Measurements from ENCODE around the gene OR51I2.

OR51I2 gene

GRCh38 chr11:5449023-5449422 is at the start of gene OR51I2:
OR51I2 (plus strand) TSS chr11:5449323; CDS start chr11:5453489, 4,166 bp downstream.
- H3K27ac ChIP-seq (ENCODE audit: low read depth, low read length): no peak within 1 kb of the TSS

GRCh38 chr11:5405173-5405572 is 44.0 kb upstream of the OR51I2 start:
- Histone ChIP-seq H3K27me3 (ENCODE audit: control insufficient read depth, insufficient read depth, low read length) (no peaks in the 10 kb centered on the region), H3K4me3 (ENCODE audit: low read depth, low read length) (no peak overlapping the region), H3K27ac (ENCODE audit: low read depth, low read length) (no peak overlapping the region), H3K9ac (ENCODE audit: low read depth, low read length) (no peak overlapping the region), H3K9me3 (ENCODE audit: control insufficient read depth, insufficient read depth, low read length) (0 out of 2 replicates have a peak, but pooled peaks cover 6% of the 10 kb centered on the region), H3K4me1 (ENCODE audit: control insufficient read depth, insufficient read depth, low read length) (no peaks in the 10 kb centered on the region), H3K36me3 (ENCODE audit: control insufficient read depth, insufficient read depth, low read length) (no peaks in the 10 kb centered on the region)

More at GRCh38 chr11:5449023-5449422, at the start of gene OR51I2:
- H3K4me3 ChIP-seq (ENCODE audit: low read depth, low read length): no peak within 1 kb of the TSS
- H3K36me3 ChIP-seq (ENCODE audit: control insufficient read depth, insufficient read depth, low read length): no peaks in the 10 kb centered on the region
- H3K9ac ChIP-seq (ENCODE audit: low read depth, low read length): no peak within 1 kb of the TSS
- no peaks in the 10 kb centered on the region for H3K27me3 ChIP-seq (ENCODE audit: control insufficient read depth, insufficient read depth, low read length)
- 0 out of 2 replicates have a peak, but pooled peaks cover 9% of the 10 kb centered on the region for H3K4me1 ChIP-seq (ENCODE audit: control insufficient read depth, insufficient read depth, low read length)
- no peaks in the 10 kb centered on the region for H3K9me3 ChIP-seq (ENCODE audit: control insufficient read depth, insufficient read depth, low read length)

- Histone ChIP-seq H3K36me3 (ENCODE audit: control insufficient read depth, insufficient read depth, low read length) (no peaks in the 10 kb centered on the region), H3K4me3 (ENCODE audit: low read depth, low read length) (no peak overlapping the region), H3K4me1 (ENCODE audit: control insufficient read depth, insufficient read depth, low read length) (no peaks in the 10 kb centered on the region), H3K9ac (ENCODE audit: low read depth, low read length) (no peak overlapping the region), H3K27me3 (ENCODE audit: control insufficient read depth, insufficient read depth, low read length) (no peaks in the 10 kb centered on the region), H3K9me3 (ENCODE audit: control insufficient read depth, insufficient read depth, low read length) (no peaks in the 10 kb centered on the region), H3K27ac (ENCODE audit: low read depth, low read length) (no peak overlapping the region)
These were observed 28.1 kb upstream of the OR51I2 start for GRCh38 chr11:5420993-5421392.

DNA sequence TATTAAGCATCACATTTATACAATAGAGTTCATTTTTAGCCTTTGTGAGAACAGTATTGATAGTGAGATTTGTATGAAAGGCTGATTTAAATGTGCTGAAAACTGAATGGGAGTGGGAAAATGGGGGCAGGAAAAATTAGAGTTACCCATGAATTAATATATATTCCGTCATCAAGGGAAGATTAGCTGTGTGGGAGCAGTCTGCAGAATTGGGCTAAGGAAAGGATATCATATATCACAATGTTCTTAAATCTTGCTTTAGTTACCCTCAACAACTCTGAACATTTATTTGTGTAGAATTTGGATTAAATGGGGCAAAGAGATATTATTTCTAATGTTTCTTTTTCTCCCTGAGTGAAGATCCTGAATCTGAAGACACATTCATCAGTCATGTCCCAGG is 27.3 kb upstream of the OR51I2 start, which contains the start of gene OR51Q1:
TSS of gene OR51Q1 (plus strand) at position 301 of the 400 bp plus-strand sequence. CDS start at position 391, 90 bp downstream.
- H3K36me3 ChIP-seq (ENCODE audit: control insufficient read depth, insufficient read depth, low read length): no peaks in the 10 kb centered on the region
- no peaks in the 10 kb centered on the region for H3K9me3 ChIP-seq (ENCODE audit: control insufficient read depth, insufficient read depth, low read length)
- H3K27me3 ChIP-seq (ENCODE audit: control insufficient read depth, insufficient read depth, low read length): no peaks in the 10 kb centered on the region
- H3K9ac ChIP-seq (ENCODE audit: low read depth, low read length): no peak within 1 kb of the TSS
- no peak within 1 kb of the TSS for H3K27ac ChIP-seq (ENCODE audit: low read depth, low read length)
- no peaks in the 10 kb centered on the region for H3K4me1 ChIP-seq (ENCODE audit: control insufficient read depth, insufficient read depth, low read length)
- H3K4me3 ChIP-seq (ENCODE audit: low read depth, low read length): no peak within 1 kb of the TSS

GRCh38 chr11:5423131-5423530 is 26.0 kb upstream of the OR51I2 start:
- Histone ChIP-seq H3K4me1 (ENCODE audit: control insufficient read depth, insufficient read depth, low read length) (no peaks in the 10 kb centered on the region), H3K36me3 (ENCODE audit: control insufficient read depth, insufficient read depth, low read length) (no peaks in the 10 kb centered on the region), H3K27me3 (ENCODE audit: control insufficient read depth, insufficient read depth, low read length) (no peaks in the 10 kb centered on the region), H3K9me3 (ENCODE audit: control insufficient read depth, insufficient read depth, low read length) (no peaks in the 10 kb centered on the region), H3K27ac (ENCODE audit: low read depth, low read length) (no peak overlapping the region), H3K9ac (ENCODE audit: low read depth, low read length) (no peak overlapping the region), H3K4me3 (ENCODE audit: low read depth, low read length) (no peak overlapping the region)

DNA sequence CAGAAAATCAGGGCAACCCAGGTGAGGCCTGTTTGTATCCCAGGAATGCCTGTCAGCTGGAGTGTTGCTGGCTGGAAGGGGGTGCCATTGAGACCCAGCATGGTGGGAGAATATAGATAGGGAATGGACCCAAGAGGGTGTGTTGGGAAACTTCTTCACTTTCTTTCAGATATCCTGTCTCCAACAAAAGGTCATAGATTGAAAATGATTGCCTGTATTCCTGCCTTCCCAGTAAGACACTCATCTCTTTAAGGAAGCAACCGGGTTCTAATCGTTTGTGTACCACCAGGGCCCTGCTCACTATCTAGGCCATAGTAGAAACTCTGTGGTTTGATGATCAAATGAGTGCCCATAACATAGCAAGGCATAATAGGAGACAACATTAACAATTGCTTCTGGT is 7.7 kb upstream of the OR51I2 start, which contains the start of gene OR51I1:
TSS of gene OR51I1 (minus strand) at position 101 of the 400 bp plus-strand sequence. CDS start at position 101, 0 bp downstream.
- no peaks in the 10 kb centered on the region for H3K36me3 ChIP-seq (ENCODE audit: control insufficient read depth, insufficient read depth, low read length)
- no peak within 1 kb of the TSS for H3K9ac ChIP-seq (ENCODE audit: low read depth, low read length)
- H3K27ac ChIP-seq (ENCODE audit: low read depth, low read length): no peak within 1 kb of the TSS
- H3K27me3 ChIP-seq (ENCODE audit: control insufficient read depth, insufficient read depth, low read length): peaks cover 4% of the 10 kb centered on the region; the same call in 1 of the 2 replicates
- no peaks in the 10 kb centered on the region for H3K4me1 ChIP-seq (ENCODE audit: control insufficient read depth, insufficient read depth, low read length)
- H3K9me3 ChIP-seq (ENCODE audit: control insufficient read depth, insufficient read depth, low read length): no peaks in the 10 kb centered on the region
- H3K4me3 ChIP-seq (ENCODE audit: low read depth, low read length): no peak within 1 kb of the TSS

- Histone ChIP-seq H3K9me3 (ENCODE audit: control insufficient read depth, insufficient read depth, low read length) (no peaks in the 10 kb centered on the region), H3K27ac (ENCODE audit: low read depth, low read length) (no peak overlapping the region), H3K36me3 (ENCODE audit: control insufficient read depth, insufficient read depth, low read length) (no peaks in the 10 kb centered on the region), H3K4me3 (ENCODE audit: low read depth, low read length) (no peak overlapping the region), H3K4me1 (ENCODE audit: control insufficient read depth, insufficient read depth, low read length) (no peaks in the 10 kb centered on the region), H3K9ac (ENCODE audit: low read depth, low read length) (no peak overlapping the region), H3K27me3 (ENCODE audit: control insufficient read depth, insufficient read depth, low read length) (peaks cover 4% of the 10 kb centered on the region; the same call in 1 of the 2 replicates)
These were observed 5.2 kb upstream of the OR51I2 start for GRCh38 chr11:5443835-5444393.

DNA sequence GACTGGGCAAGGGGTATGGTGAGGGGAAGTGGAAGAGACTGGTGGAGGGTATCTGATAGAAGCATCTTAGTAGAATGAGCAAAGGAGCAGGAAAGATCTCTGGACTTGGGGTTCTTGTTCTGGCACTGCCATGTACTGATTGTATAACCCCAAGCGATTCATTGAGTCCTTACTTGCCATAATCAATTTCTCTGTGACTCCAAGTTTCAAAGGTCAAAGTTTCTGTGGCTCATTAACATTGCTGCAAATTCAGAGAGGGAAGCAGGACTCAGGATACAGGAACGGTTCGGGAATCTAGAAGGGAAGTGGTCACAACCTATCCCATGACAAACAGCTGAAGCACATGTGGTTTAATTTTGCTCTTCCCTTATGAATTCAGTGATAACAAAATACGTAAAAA is 309 bp downstream of the OR51I2 start:
- no peak overlapping the region for H3K4me3 ChIP-seq (ENCODE audit: low read depth, low read length)
- H3K27me3 ChIP-seq (ENCODE audit: control insufficient read depth, insufficient read depth, low read length): no peaks in the 10 kb centered on the region
- no peaks in the 10 kb centered on the region for H3K9me3 ChIP-seq (ENCODE audit: control insufficient read depth, insufficient read depth, low read length)
- H3K36me3 ChIP-seq (ENCODE audit: control insufficient read depth, insufficient read depth, low read length): no peaks in the 10 kb centered on the region
- 0 out of 2 replicates have a peak, but pooled peaks cover 9% of the 10 kb centered on the region for H3K4me1 ChIP-seq (ENCODE audit: control insufficient read depth, insufficient read depth, low read length)
- no peak overlapping the region for H3K9ac ChIP-seq (ENCODE audit: low read depth, low read length)
- no peak overlapping the region for H3K27ac ChIP-seq (ENCODE audit: low read depth, low read length)

- H3K9ac ChIP-seq (ENCODE audit: low read depth, low read length): no peak overlapping the region
- H3K4me1 ChIP-seq (ENCODE audit: control insufficient read depth, insufficient read depth, low read length): no peaks in the 10 kb centered on the region
- no peaks in the 10 kb centered on the region for H3K9me3 ChIP-seq (ENCODE audit: control insufficient read depth, insufficient read depth, low read length)
- no peak overlapping the region for H3K4me3 ChIP-seq (ENCODE audit: low read depth, low read length)
- H3K27me3 ChIP-seq (ENCODE audit: control insufficient read depth, insufficient read depth, low read length): no peaks in the 10 kb centered on the region
- H3K27ac ChIP-seq (ENCODE audit: low read depth, low read length): no peak overlapping the region
- H3K36me3 ChIP-seq (ENCODE audit: control insufficient read depth, insufficient read depth, low read length): no peaks in the 10 kb centered on the region
These were observed 12.0 kb downstream of the OR51I2 start for GRCh38 chr11:5460983-5461621.

DNA sequence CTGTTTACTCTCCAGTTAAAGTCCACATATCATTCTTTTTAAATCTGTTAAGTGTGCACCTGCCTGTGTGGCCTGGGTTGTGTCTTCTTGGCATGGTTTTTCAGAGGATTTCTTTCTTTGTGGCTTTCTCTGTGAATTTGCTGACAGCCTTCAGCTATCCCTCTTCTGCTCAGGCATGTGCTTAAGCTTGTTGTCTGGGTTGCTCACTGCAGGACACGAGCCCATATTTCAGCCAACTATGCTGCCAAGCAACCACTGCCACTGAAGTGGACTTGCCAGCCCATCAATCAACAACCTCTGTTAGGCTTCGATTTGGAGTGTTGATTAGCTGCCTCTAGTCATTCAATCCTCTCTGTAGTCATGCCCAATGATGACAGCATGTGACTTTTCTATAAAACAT is 18.4 kb downstream of the OR51I2 start:
- no peak overlapping the region for H3K27ac ChIP-seq (ENCODE audit: low read depth, low read length)
- no peaks in the 10 kb centered on the region for H3K4me1 ChIP-seq (ENCODE audit: control insufficient read depth, insufficient read depth, low read length)
- no peak overlapping the region for H3K4me3 ChIP-seq (ENCODE audit: low read depth, low read length)
- H3K27me3 ChIP-seq (ENCODE audit: control insufficient read depth, insufficient read depth, low read length): no peaks in the 10 kb centered on the region
- H3K9ac ChIP-seq (ENCODE audit: low read depth, low read length): no peak overlapping the region
- H3K9me3 ChIP-seq (ENCODE audit: control insufficient read depth, insufficient read depth, low read length): no peaks in the 10 kb centered on the region
- H3K36me3 ChIP-seq (ENCODE audit: control insufficient read depth, insufficient read depth, low read length): no peaks in the 10 kb centered on the region

DNA sequence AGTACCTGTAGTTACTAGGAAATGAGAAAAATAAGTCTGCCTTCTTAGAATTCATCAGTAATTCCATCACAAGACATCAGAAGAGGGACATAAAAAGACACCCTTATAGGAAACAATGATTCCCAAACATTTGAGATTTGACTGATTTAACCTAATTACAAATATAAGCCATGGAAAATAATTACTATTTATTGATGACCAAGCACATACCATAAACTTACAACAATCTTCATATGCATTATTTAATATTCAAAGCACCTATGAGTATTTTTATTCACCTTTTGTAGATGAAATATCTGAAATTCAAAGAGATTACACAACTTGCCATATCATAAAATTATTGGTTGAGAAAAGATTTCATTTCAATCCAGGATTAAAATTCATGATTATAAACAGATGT is 24.8 kb downstream of the OR51I2 start:
- Histone ChIP-seq H3K9me3 (ENCODE audit: control insufficient read depth, insufficient read depth, low read length) (no peaks in the 10 kb centered on the region), H3K9ac (ENCODE audit: low read depth, low read length) (no peak overlapping the region), H3K27me3 (ENCODE audit: control insufficient read depth, insufficient read depth, low read length) (no peaks in the 10 kb centered on the region), H3K4me3 (ENCODE audit: low read depth, low read length) (no peak overlapping the region), H3K27ac (ENCODE audit: low read depth, low read length) (no peak overlapping the region), H3K36me3 (ENCODE audit: control insufficient read depth, insufficient read depth, low read length) (no peaks in the 10 kb centered on the region), H3K4me1 (ENCODE audit: control insufficient read depth, insufficient read depth, low read length) (no peaks in the 10 kb centered on the region)

All from HUES48 (cell line).